ENCODE measurements around the gene ZFHX3.
A peak's percentile ranks its signal among the peaks of the same experiment; 100 is the strongest.

ZFHX3 gene

DNA sequence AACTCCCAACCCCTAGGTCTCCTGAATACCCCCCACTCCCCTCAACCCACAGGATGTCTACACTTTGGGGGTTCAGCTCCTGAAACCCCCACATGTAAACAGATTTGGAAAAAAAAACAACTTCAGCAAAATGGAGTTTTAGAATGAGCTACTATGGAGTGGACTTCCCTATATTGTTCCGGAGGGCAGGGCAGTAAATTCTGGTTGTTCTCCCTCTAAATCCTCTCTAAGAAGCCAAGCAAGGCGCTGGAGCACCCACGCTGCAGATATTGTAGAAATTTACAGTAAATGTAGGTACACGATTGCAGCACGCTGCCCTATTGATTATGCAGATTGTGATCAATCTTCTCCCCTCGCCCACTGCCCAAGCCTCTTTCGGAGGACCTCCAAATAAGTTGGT, 8.5 kb upstream of the ZFHX3 start:
- DNase-seq = peak; percentile 37

DNA sequence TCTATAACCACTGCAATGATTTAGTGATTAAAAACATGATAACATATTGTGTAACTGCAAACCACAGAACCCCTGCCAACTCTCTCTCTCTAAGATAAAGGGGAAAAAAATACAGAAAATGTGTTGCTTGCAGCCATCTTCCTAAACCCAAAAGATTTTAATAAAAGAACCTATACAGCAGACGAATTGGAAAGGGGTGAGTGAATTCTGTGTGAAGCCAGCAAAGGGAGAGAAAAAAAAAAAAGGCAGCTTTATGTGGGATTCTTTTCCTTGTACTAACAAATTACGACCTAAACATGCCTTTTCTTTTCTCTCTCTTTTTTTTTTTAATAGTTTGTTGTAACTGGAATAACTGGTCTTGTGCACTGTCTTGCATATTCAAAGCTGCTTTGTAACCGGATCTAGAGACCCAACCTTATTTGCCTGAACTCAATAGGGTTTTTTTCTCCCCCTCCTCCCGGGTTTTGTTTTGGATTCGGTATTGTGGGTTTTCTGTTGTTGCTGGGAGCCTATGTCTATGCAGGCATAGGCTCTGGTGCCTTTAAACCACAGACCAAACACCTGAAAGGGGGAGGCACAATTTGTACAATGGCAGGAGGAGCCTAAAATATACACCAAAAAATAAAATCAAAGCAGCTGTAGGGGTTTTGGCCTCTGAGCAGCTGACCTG, 7.0 kb upstream of the ZFHX3 start:
- DNase-seq = peak; percentile 61

DNA sequence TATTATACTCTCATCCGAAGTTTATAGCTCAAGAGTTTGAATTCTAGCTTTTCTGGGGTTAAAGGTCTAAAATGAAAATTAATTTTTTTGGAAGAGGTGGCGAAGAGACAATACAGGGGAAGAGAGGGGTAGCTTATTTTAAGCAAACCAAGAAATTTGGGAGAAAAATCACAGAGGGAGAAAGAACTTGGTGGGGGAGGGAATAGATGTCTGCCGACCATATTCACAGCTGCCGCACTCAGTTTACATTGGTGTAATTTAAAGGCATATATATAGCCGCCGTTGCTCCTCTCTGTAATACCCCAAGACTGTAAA, 6.5 kb upstream of the ZFHX3 start:
- DNase-seq = no peak

DNA sequence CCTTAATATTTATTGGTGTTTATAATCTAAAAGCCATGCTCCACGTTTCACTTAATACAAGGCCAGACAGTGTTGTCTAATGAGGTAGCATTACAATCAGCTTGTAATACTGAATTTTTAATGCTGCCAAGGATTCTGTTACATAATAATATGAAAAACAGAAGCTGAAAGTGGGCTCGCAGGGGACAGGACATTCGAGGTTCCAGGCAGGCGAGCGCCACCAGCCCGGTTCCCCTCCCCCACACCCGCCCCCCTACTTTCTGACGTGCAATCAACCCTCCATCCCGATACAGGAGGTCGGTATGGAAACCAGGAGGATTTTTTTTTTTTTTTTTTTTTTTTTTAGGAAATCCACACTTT, 6.2 kb upstream of the ZFHX3 start:
- peak; percentile 12 for DNase-seq

DNA sequence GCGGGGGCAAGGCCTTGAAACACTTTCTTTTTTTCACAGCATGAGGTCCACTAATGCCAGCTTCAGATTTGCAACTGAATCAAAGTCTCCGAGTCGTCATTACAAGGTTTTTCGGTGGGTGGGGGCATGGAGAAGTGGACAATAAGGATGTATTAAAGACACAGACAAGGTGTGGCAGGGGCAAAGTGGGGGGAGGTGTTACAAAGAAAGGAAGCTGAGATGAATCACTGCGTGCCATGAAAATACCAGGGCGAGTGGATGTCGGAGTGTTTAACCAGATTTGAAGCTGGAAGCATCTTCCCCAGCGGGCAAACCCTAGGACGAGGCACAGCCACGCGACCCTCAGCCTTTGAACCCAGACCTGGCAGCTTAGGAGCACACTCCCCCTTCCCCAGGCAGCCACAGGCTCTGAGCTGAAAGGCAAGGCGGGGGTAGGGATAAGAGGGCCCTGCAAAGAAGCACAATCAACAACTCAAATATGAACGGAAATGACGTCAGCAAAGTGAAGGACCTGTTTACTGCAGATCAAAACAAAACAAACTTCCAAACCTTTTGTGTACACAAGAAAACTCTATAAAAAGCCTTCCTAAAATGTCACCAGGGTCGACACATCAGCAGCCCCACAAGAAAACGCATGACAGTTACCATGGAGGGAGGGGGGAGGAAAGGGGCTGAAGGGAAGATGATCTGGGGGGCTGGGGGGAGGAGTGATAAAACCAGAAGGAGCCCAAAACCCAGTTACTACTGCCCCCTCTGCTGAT, 5.6 kb upstream of the ZFHX3 start:
- peak; percentile 46 for DNase-seq

DNA sequence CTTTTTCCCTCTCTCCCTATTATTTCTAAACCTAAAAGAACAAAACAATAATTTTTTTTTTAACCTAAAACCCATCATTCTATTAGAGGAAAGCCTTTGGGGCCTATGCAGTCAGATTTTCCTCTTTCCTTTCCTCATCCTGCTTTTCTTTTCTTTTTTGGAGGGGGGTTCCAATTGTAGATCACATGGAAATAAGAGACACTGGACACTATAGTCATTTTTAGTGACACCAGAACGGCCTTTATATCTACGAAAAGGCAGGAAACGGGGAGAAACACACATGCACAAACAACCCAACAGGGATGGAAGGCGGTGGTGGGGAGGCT, 5.1 kb upstream of the ZFHX3 start:
- DNase-seq = peak; percentile 27

DNA sequence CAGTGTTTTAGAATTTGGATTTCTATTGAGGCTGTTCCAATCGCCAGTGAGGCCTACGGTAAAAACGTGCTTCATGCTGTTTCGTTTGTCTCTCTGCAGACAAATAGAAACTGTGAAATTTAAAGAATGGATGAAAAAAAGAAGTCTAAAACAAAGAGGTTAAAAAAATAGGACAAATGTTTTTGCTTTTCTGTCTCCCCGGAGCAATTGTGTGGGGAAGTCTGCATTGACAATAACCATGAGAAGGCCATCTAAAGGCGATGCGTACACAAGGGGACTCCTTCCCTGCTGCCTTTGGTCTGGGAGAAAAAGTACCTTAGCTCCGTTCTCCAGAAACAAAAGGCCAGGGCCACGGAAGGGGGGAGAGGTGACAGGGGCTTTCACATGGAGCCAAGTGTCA, 4.6 kb upstream of the ZFHX3 start:
- no peak for DNase-seq

DNA sequence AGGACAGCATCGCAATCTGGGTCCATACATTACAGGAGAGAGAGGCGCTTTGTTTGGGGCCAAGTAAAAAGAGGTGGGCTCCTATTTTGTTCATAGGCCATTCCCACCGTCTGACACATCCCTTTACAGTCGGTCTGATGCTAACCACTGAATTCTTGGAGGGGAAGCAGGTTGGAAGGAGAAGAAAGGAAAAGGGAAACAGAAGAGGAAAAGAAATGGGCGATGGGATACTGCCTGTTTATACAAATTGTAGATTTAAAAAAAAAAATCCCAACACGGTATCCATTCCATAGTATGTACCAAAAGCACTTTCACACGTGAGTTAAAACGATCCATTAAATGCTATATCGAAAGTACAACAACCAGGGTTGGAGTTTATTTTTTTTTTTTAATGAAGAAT, 4.0 kb upstream of the ZFHX3 start:
- no peak for DNase-seq

DNA sequence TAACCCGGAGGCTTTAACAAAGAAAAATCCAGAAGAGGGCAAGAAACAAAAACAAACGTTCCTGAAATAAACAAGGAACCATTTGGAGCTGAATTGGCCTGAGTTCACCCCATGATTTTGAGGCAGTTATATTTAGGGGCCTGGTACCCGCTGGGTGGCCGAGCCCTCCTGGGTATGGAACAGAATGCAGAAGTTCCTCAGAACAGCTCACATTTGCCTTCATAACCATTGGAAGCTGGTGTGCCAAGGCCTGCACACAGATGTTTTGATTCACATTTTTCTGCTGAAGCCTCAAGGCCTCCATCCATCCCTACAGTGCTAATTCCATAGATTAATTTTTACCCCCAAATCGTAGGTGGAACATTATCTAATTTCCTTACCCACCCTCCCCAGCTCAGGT, 3.3 kb upstream of the ZFHX3 start:
- no peak for DNase-seq

DNA sequence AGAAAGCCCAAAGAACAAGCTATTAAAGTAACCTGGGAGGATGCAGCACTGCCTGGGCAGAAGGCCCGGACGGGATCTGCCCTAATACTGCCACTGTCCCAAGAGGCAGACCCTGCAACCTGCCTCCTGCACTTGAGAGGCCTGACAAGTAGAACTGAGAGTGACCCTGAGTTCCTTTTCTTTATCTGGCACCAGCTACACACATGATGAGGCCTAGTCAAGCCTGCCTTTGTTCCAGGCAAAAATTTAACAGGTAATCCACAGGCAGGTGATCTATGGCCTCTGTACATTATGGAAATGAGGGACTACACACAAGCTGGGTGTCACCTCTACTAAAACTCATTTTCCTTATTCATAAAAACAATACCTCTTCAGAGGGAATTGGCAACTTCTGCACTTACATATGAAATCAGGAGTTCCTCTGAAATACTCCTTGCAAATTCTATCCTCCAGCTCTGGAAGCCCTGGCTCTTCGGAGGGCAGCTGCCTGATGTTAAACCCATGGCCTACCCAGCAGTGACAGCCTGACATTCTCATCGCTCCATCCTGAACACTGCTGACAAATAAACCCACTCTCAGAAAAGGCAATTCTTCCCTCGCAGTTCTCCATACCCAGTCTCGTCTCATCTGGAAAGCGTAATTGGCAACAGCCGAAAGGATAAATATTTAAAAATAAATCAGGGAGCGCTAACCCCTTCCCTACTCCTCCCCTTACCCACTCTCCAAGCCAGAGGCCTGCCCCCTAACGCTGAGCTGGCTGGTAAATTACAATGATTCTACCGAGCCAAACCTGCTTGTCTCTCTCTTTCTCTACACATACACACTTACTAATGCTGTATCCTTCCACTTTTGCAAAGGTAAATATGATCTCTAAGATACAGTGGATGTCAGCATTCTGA, 2.5 kb upstream of the ZFHX3 start:
- peak; percentile 42 for DNase-seq

DNA sequence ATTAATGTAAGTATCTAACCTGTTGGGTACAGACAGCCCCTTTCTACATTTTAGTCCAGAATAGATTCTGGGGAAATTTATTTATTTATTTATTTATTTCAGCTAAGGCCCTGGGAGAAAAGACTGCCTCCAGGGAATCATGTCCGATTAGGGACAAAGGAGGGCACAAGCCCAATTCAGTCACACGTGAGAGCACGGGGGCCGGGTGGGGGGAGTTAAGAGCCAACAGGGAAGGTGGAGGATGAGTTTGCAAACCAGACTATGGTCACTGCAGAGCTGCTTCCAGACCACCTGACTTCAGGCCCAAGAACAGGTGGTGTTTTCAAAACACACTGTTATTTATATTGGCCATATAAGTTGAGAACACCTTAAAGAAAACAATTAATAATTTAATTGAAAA, 1.6 kb upstream of the ZFHX3 start:
- DNase-seq = no peak

DNA sequence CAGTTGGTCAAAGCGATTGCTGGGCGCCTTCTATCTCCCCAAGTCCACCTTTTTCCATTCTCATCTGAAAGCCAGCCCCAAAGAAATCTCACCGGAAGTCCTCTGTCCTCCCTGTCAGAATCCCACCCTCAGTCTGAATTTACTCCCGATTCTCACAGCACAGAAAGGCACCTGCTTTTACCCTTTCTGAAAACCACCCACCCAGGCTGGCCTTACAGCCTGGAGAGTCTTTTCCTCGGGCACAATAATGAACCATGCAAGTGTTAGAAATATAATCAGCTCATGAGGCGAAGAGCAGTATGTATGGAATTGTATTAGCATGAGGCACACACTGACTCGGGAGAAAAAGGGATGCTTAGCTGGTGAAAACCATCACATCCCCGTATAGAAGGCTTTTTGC, 1.2 kb upstream of the ZFHX3 start:
- DNase-seq = no peak

DNA sequence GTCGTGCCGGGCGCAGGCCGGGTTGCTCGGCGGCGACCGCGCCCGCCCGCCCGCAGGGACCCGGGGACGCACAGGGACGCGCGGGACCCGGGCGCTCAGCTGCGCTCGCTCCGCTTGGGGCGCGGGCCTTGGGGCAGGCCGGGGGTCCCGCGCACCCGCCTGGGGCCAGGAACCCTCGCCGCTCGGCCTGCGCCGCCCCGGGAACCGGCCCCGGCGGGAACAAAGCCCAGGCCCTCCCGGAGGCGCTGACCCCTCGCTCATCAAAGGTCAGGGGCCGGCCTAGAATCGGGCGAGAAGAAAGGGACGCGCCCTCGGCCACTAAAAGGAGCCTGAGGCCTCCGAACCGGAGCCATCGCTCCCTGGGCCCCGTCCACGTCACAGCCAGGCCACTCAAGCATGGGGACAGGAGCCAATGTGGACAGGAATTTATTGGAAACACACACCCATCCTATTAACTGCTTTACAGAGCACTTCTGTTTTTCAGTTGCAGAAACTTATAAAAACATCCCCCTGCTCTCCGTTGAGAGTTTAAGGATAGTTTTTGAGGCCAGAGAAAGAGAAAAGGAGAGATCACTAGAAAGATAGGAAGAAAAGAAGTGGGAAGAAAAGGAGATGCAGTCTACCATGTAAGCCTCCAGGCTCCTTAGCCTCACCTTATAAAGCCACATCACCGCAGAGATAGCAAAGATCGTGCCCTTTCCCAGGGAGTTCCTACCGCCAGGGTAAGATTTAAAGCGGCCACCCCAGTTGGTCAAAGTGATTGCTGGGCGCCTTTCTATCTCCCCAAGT, 558 bp upstream of the ZFHX3 start:
- peak; percentile 77 for DNase-seq

DNA sequence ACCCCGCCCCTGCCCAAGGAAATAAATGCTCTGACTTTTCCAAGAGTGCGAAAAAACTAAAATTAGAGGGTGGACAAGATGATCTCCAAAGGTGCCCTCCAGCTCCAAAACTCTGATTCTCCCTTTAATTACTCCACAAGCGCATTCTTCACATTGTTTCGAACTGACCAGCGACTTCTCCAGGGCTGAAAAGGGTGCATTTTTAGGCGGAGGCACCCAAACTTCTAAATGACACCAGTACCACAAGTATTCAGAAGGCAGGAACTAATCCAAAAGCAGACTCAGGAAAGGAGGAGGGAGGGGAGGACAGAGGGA, 750 bp downstream of the ZFHX3 start:
- no peak for DNase-seq

DNA sequence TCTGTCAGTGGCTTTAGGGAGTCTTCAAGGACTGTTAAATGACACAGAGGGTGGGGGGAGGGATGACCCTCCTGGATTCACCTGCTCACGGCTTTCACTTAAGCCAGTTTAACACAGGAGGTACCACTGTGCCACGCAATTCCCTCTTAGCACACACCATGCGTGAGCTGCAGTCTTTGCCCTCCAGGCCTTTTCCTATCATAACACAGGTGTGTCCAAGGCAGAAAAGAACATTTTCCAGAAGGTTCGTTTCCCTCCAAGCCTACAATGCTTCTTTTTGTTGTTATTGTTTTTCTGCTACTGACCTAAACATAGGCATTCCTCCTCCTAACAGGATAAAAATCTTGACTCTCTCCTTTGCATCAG, 1.1 kb downstream of the ZFHX3 start:
- DNase-seq = peak; percentile 19

DNA sequence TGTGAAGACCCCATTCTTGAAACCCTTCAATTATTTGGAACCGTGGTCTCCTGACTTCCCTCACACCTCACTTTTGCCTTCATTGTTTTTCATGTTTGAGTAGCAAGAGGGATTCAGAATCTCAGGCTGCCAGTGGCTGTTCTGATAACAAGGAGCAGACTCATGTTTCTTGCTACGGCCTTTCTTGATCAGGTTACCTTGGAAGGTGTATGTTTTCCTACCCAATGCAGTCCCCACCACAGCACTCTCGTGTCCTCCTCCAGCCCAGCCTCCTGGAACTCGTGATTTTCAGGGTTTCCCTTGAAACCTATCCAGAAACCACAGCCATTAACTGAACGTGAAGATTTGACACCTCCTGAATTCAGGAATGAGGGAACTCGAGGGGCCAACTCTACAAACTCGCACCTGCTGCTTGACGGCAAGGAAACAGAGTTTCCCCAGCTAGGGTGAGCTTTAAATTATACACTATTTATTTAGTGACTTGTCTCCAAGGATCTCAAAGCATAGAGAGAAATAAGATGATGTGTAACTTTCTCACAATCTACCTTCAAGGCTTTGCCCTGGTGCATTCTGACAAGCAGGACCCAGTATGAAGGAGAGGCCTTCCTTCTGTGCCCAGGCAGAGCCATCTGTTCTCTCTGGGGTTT, 1.6 kb downstream of the ZFHX3 start:
- peak; percentile 29 for DNase-seq

DNA sequence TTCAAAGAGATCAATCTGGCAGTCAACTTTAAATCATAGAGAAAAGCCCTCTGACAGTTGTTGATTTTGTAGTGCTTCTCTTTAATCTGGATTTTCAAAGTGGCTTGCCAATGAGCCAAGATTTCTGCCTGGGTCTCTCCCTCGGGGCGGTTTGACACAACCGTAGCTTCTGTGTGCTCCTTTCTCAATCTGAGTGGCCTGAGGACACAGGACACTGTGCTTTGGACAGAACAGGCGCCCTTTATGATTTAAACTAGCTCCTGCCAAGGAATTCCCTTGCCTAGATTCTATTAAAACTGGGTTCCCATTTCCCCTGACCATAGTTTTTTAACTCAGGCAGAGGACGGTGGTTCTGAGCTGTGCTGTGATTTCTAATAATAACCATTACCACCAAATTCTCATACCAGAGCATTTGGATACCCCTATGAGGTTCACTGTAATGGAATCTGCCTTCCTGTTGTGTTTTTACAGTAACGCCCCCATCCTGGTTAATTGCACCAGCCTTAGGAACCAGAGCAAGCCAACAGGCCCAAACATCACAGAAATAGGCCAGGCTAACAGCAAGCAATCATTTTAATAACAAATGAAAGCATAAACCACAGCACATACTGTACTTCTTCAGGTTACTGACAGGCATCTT, 4.0 kb downstream of the ZFHX3 start:
- DNase-seq = no peak

DNA sequence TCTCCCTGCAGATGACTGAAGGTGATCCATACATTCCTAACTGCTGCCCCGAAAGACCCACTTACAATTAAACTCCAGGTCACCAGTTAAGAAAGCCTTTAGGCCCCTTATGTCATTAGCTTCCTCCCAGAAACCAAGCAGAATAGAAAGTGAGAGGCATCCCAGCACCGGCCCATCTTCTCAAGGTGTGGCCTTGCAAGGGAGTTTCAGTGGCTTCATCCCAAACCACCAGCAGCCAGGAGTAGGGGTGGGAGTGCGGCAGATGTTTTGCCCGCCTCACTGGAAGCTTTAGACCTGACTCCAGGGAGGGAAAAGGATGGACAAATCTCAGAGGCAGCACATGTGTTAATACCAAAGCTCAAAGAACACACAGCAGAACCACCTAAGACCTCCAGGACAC, 5.1 kb downstream of the ZFHX3 start:
- DNase-seq = no peak

DNA sequence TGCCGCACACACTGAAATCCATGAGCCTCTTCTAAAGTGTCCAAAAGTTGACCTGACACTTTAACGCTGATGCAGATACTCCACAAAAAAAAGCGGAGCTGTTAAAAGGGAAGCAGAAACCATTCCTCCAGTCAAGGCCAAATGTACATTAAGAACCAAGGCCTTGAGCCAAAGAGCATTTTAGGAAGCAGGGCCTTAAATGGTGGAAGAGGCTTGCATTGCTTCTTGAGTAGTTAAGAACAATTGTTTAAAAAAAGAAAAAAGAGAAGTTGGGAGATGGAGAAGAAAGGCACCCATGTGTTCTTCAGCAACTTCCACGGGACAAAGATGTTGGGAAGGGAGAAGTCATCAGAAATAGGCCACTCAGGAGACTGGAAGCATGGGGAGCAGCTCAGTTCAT, 6.3 kb downstream of the ZFHX3 start:
- no peak for DNase-seq

DNA sequence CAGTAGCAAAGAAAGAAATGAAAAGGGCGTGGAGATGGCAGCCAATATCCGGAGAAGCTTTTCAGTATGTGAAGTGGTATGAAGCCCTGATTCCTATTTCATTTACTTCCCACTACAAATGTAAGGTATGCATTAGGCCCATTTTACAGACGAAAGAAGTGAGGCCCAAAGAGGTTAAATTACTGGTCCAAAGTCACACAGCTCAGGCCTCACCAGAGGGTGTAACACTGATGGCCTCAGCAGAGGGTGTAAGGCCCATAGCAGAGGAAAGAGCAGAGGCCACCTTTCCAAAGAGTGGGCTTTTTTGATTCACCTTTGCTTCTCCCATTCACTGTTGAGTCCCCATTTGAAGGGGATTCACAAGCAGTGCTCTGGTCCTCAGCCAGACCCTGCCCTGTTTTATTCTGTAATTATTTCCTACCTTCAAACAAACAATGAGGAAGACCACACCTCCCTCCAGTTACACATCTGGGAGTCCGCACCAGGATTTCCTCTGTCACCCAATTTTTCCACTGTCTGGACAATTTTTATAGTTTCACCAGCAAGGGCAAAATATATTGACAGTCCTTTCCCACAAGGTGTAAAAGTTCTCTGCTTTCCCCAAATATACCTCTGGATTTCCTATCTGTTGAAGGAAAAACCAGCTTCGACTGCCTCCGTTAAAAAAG, 7.1 kb downstream of the ZFHX3 start:
- DNase-seq = no peak

DNA sequence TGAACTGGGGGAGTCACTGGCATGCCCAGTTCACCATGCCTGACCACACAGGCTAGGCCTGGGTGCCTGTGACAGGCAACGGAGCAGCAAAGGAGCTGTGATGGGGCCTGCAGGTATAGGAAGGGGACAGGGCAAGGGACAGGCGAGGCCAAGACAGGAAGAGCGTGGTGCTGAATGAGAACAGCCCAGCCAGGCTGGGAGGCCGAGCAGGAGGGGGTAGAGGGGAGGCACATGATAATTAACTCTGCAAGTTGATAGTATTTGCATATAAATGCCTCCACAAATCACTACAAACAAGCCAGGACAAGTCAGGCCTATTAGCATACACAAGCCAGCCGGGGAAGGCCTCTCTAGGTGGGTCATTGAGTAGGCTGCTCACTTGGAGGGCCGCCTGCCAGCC, 7.8 kb downstream of the ZFHX3 start:
- DNase-seq = no peak
